Heart left ventricle (tissue), 16 donors: ENCODE data around the gene DNM3. TPM values are rescaled to one million over a fixed set of nuclear protein-coding genes. Genes with fewer than 3 reads are reported as not detected.
"Not testable (repeated sequence)": the region's sequence is repeated elsewhere in the genome, so short reads cannot be mapped to it uniquely, and the experiment has no call there.

Experiments
- ATAC-seq, 4 donors: fragments of 200-7000 bp; cut with Tn5 transposase; one replicate each; pipeline ENCODE4 v1.9.1; 2020 to 2022; ENCODE audit warnings: moderate library complexity in 4 of 4, mild to moderate bottlenecking in 3 of 4, moderate number of reproducible peaks in 1 of 4
- DNase-seq, 5 donors: peaks; one replicate each; pipeline ENCODE4 v3.0.0-alpha.2; 2020
- H3K27ac ChIP-seq, 12 donors: fragments of 200-600 bp; sonication (generic) in 4 of 12; one replicate each; pipeline versions ENCODE4 v1.5.0 to v1.8.0; 2016 to 2022; ENCODE audit warnings: mild to moderate bottlenecking in 2 of 12
- H3K27me3 ChIP-seq, 9 donors: fragments of 200-600 bp; sonication (generic) in 2 of 9; one replicate each; pipeline versions ENCODE4 v1.5.1 to v1.8.0; 2016 to 2022; ENCODE audit warnings: mild to moderate bottlenecking in 3 of 9
- H3K36me3 ChIP-seq, 9 donors: fragments of 200-600 bp; sonication (generic) in 2 of 9; one replicate each; pipeline versions ENCODE4 v1.5.0 to v1.8.0; 2018 to 2022; ENCODE audit warnings: mild to moderate bottlenecking in 2 of 9
- H3K4me1 ChIP-seq, 12 donors: fragments of 200-600 bp; sonication (generic) in 4 of 12; one replicate each; pipeline versions ENCODE4 v1.5.0 to v1.8.0; 2016 to 2022; ENCODE audit warnings: mild to moderate bottlenecking in 3 of 12
- H3K4me3 ChIP-seq, 12 donors: fragments of 200-600 bp; sonication (generic) in 4 of 12; one replicate each; pipeline versions ENCODE4 v1.5.0 to v1.8.0; 2017 to 2022; ENCODE audit warnings: mild to moderate bottlenecking in 9 of 12, moderate library complexity in 4 of 12
- H3K9me3 ChIP-seq, 12 donors: fragments of 200-600 bp; sonication (generic) in 4 of 12; one replicate each; pipeline versions ENCODE4 v1.5.0 to v1.8.0; 2016 to 2022; ENCODE audit warnings: mild to moderate bottlenecking in 1 of 12
- POLR2A ChIP-seq, 2 donors: fragments of 450-650 bp; IDR thresholded peaks; one replicate each; pipeline ENCODE4 v1.6.1; 2017; ENCODE audit warnings: antibody characterized with exemption in 2 of 2, mild to moderate bottlenecking in 2 of 2, moderate library complexity in 2 of 2
- WGBS, 4 donors: extraction: QIAGEN DNeasy Blood & Tissue Kit in 2 of 4; methylation state at CpG; one replicate each; pipeline versions ENCODE4 v1.1.5 to v1.1.7; 2013 to 2018; 5-methylcytosine and 5-hydroxymethylcytosine counted together
- intact Hi-C, 10 donors: fragments of 100-400 bp; cut with DNase I; formaldehyde crosslinking; loops; one replicate each; pipeline versions ENCODE4 v1.11.1 to v1.14.2; 2022
- polyA plus RNA-seq, 2 donors: library from polyadenylated mRNA; stranded (reverse); fragments of 200-250 nt; gene quantifications; one replicate each; pipeline ENCODE4 v1.2.3, GENCODE V29; 2013
- total RNA-seq, 9 donors: library from RNA; depleted of rRNA in 2 of 9; stranded (reverse); fragments of >200 nt in 2 of 9; fragmentation: NEBNext Ultra II Directional in 3 of 9; extraction: Animal tissue kit (Norgen Biotek cat#: 25700) in 3 of 9; gene quantifications; one replicate each; pipeline versions ENCODE4 v1.1.0 to v1.2.4, GENCODE V29; 2016 to 2023
- TF ChIP-seq, protein P1 (sequence below), 12 donors: fragments of 200-600 bp; sonication (generic) in 4 of 12; IDR thresholded peaks; one replicate each; pipeline versions ENCODE4 v1.5.0 to v1.8.0; 2018 to 2022; ENCODE audit warnings: antibody characterized with exemption in 12 of 12, mild to moderate bottlenecking in 5 of 12
- donor health status: ischemic (EF 13 %, LVEDD 7.1; RV severe dilation, severe dysfunction).
- donor health status: healthy with polysubstance abuse.
- donor health status: DM: no; HTN: yes; CAD: no.
- donor health status: DM: no; HTN: no; CAD: no.
- donor health status: ischemic (EF 25% LVEDD 6.9; RV normal size, moderate dysfunction).
- donor health status: ischemic (EF 25% LVEDD 5.7; RV mildly dilated, moderate dysfunction).
- donor health status: healthy.
- donor health status: DM: yes; HTN: yes; CAD: no.
- donor health status: ischemic (EF 35%, LVEDD 5.7; RV mildly dilated, moderate dysfunction).
- donor health status: nonischemic (EF 11% LVEDD 7.7; RV severe dilation, severe dysfunction).
- donor health status: DM: yes; HTN: yes; CAD: no.
- donor health status: PGD.
- donor health status: ischemic (EF 29% LVEDD 5.4; RV normal size, mild dysfunction).
- donor health status: nonischemic (EF 23%, LVEDD 6.1; RV moderate dilation, normal function).

The DNM3 gene
- total and polyA plus RNA-seq, 11 donors: 0.44 to 3.9 (median 1.9) TPM

DNA sequence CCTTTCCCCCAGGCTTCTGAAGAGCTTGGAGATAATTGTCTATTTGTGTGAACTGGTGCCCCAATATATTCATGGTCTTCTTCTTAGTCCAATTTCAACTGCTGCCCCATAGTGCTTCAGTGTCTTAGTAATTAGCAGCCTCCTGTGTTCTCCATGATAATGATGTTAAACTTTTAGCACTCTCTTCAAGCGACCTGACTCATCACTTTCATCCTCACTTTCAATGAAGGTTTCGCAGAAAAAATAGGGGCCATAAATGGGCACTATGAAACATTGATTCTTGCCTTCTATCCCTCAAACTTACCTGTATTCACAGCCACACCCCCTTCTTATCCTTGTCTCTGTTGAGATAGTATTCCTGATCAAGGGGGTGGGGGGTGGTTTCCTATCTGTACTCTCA is 210.6 kb downstream of the DNM3 start:
- Histone ChIP-seq H3K27me3 (no peaks in the 10 kb centered on the region), H3K9me3 (no peaks in the 10 kb centered on the region), H3K27ac (no peak overlapping the region), H3K4me3 (no peak overlapping the region), H3K4me1 (no peaks in the 10 kb centered on the region), H3K36me3 (peaks cover 0 to 3% (median 0%) of the 10 kb centered on the region in 9 donors)
- no peak for DNase-seq
- WGBS, 4 donors: 86 to 93% (median 91%) methylated on average over 2 of the region's 2 CpGs
- no peak for ATAC-seq
- intact Hi-C loops: no loop called here
- TF ChIP-seq, protein P1, sequence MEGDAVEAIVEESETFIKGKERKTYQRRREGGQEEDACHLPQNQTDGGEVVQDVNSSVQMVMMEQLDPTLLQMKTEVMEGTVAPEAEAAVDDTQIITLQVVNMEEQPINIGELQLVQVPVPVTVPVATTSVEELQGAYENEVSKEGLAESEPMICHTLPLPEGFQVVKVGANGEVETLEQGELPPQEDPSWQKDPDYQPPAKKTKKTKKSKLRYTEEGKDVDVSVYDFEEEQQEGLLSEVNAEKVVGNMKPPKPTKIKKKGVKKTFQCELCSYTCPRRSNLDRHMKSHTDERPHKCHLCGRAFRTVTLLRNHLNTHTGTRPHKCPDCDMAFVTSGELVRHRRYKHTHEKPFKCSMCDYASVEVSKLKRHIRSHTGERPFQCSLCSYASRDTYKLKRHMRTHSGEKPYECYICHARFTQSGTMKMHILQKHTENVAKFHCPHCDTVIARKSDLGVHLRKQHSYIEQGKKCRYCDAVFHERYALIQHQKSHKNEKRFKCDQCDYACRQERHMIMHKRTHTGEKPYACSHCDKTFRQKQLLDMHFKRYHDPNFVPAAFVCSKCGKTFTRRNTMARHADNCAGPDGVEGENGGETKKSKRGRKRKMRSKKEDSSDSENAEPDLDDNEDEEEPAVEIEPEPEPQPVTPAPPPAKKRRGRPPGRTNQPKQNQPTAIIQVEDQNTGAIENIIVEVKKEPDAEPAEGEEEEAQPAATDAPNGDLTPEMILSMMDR (IDR thresholded peaks at IDR 0.05): no peak
- TF ChIP-seq POLR2A (IDR thresholded peaks at IDR 0.05): no peak

DNA sequence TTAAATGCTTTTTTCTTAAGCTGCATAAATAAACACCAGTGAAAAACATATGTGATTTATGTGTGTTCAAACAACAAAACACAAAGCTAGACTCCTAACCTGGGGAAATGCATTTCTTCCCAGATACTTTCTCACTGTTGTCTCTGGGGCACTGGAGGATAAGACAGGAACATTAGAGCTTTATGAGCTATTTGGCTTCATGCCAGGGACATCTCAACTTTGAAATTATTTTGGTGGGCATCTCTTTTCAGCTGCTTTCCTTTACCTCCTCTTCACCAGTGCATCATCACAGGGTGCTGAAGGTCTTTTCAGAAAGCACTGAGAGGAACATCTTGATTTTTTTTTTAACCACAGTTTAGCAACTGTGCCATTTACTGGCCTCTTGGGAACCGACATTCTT is 212.9 kb downstream of the DNM3 start:
- H3K27ac ChIP-seq: no peak overlapping the region
- no peaks in the 10 kb centered on the region for H3K27me3 ChIP-seq
- 88 to 97% (median 91%) methylated on average over 1 of the region's 1 CpG for WGBS, 4 donors
- no peaks in the 10 kb centered on the region for H3K4me1 ChIP-seq
- H3K36me3 ChIP-seq: peaks cover 0 to 2% (median 0%) of the 10 kb centered on the region in 9 donors
- no peak overlapping the region for H3K4me3 ChIP-seq
- no peak for ATAC-seq
- no peak for TF ChIP-seq POLR2A (IDR thresholded peaks at IDR 0.05)
- TF ChIP-seq, protein P1 (IDR thresholded peaks at IDR 0.05): no peak
- H3K9me3 ChIP-seq: no peaks in the 10 kb centered on the region
- intact Hi-C loops: no loop called here
- no peak for DNase-seq

DNA sequence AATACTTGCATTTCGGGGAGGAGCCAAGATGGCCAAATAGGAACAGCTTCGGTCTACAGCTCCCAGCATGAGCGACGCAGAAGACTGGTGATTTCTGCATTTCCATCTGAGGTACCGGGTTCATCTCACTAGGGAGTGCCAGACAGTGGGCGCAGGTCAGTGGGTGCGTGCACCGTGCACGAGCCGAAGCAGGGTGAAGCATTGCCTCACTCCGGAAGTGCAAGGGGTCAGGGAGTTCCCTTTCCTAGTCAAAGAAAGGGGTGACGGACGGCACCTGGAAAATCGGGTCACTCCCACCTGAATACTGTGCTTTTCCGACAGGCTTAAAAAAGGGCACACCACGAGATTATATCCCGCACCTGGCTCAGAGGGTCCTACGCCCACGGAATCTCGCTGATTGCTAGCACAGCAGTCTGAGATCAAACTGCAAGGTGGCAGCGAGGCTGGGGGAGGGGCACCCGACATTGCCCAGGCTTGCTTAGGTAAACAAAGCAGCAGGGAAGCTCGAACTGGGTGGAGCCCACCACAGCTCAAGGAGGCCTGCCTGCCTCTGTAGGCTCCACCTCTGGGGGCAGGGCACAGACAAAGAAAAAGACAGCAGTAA is 214.6 kb downstream of the DNM3 start:
- H3K36me3 ChIP-seq, H3K4me1 ChIP-seq, DNase-seq, H3K27me3 ChIP-seq, intact Hi-C loops, ATAC-seq, H3K9me3 ChIP-seq, H3K27ac ChIP-seq, H3K4me3 ChIP-seq: not testable (repeated sequence)
- 93 to 96% (median 94%) methylated on average over 23 of the region's 23 CpGs for WGBS, 4 donors

DNA sequence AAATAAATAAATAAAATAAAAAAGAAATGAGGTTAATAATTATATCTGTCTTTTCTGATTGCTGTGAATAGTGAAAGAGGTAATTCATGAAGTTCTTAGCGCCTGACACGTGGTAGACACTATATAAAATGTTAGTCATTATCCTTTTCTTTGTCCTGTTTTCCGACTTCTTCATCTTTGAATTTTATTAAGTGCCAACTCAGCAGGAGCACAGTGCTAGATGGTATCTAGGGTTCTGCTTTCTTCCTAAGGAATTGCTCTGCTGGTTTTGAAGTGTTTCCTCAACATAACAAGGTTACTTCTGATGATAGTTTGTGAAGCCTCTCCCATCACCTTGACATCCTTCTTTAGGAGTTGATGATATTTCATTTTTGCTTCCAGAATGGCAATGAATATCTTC is 227.0 kb downstream of the DNM3 start:
- TF ChIP-seq, protein P1 (IDR thresholded peaks at IDR 0.05): no peak
- TF ChIP-seq POLR2A (IDR thresholded peaks at IDR 0.05): no peak
- Histone ChIP-seq H3K27me3 (no peaks in the 10 kb centered on the region), H3K4me3 (no peak overlapping the region), H3K36me3 (peaks cover 0 to 4% (median 0%) of the 10 kb centered on the region in 9 donors), H3K9me3 (no peaks in the 10 kb centered on the region), H3K4me1 (no peaks in the 10 kb centered on the region), H3K27ac (no peak overlapping the region)
- 92 to 96% (median 94%) methylated on average over 3 of the region's 3 CpGs for WGBS, 4 donors
- intact Hi-C loops: loop anchor here in 1 of 10 donors (5.0 kb wide), 1 partner anchor 44 kb away; no protein-coding TSS in a partner anchor
- ATAC-seq: no peak
- DNase-seq: no peak

DNA sequence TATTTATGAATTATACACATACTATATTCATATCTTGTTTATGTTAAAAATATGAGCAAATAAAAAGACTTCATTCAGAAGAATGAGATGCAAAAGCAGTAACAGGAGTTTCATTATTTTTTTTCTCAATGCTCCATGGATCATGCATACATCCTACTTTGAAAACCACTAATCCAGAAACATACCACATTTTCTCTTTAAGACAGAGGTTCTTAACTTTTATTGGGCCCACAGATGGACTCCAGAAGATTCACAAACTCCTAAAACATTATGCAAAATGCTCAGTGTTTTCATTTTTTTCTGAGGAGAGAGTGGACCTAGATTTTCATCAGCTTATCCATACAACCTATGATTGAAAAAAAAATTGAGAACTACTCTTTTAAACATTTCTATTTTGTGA is 227.8 kb downstream of the DNM3 start:
- no peaks in the 10 kb centered on the region for H3K9me3 ChIP-seq
- H3K4me1 ChIP-seq: no peaks in the 10 kb centered on the region
- no peak overlapping the region for H3K4me3 ChIP-seq
- no peaks in the 10 kb centered on the region for H3K27me3 ChIP-seq
- DNase-seq: no peak
- H3K36me3 ChIP-seq: peaks cover 0 to 4% (median 0%) of the 10 kb centered on the region in 9 donors
- ATAC-seq: no peak
- intact Hi-C loops: loop anchor here in 1 of 10 donors (5.0 kb wide), 1 partner anchor 43 kb away; no protein-coding TSS in a partner anchor
- no peak overlapping the region for H3K27ac ChIP-seq
- TF ChIP-seq POLR2A (IDR thresholded peaks at IDR 0.05): no peak
- TF ChIP-seq, protein P1 (IDR thresholded peaks at IDR 0.05): no peak
